GM19193 (cell line): Measurements from ENCODE around the gene NEK4.
A peak's percentile ranks its signal among the peaks of the same experiment; 100 is the strongest.

Source experiments
- POLR2A ChIP-seq: IDR thresholded peaks from 4 replicates; pipeline ENCODE4 v1.6.1; 2011; ENCODE audit not compliant: insufficient read depth, insufficient read length; ENCODE audit errors: extremely low read depth

NEK4 gene

GRCh38 chr3:52707585-52707984 lies 63.2 kb downstream of the NEK4 start:
- TF ChIP-seq POLR2A = no peak

- peak; percentile 85 for TF ChIP-seq POLR2A
Measured at GRCh38 chr3:52705688-52706686, 64.8 kb downstream of the NEK4 start, which contains the start of the genes GLT8D1 and SPCS1. Gene GLT8D1 (minus strand): TSS chr3:52705791. CDS start chr3:52700460, 5,331 bp downstream. Gene SPCS1 (plus strand): TSS chr3:52706106. CDS start chr3:52706247, 141 bp downstream.

DNA sequence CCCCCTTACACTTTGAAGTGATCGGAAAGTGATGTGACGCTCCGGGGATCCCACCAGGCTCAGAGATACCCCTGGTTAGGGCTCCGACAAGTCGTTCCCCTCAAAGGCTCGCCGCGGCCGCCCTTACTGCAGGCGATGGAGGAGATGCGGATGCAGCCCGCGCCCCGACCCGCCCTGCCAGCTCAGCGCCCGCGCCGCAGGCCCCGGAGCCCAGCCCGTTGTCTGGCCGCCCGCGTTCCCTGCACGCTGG lies 65.4 kb downstream of the NEK4 start:
- TF ChIP-seq POLR2A = no peak

DNA sequence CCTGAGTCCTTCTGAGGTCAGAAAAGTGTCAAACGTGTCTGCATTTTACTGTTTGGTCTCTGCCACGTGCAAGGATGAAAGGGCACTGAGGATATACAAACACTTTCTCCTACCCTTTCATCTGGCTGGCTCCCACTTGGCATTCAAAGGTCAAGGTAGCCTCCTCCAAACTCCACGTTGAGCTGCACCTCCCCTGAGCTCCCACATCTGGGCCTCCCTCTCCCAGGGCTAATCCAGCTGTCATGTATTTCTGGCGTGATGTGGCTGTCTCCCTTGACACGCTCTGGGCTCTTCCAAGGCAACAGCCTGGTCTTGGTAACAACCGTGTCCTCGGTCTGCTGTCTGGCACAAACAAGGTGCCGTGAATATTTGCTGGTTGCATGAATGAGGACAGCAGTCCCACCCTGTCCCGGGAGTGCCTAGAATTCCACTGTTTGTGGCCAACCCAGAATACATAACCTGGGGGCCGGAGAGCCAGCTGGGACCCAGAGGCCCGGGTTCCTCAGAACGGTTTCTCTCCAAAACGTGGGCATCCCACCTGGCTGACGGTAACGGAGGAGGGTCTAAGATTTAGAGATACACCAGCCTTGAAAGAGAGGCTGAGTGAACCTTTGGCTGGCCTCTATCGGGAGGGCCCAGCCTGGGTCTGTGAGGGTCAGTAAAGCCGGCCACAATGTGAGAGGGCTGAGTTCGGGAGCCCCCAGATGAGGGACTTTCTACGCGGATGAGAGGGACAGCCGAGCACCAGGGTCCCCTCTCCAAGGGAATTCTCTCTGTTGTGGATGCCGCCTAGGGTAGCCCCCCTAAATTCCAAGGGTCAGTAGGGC lies 65.9 kb downstream of the NEK4 start:
- no peak for TF ChIP-seq POLR2A

GRCh38 chr3:52703341-52703740 lies 67.4 kb downstream of the NEK4 start:
- no peak for TF ChIP-seq POLR2A

DNA sequence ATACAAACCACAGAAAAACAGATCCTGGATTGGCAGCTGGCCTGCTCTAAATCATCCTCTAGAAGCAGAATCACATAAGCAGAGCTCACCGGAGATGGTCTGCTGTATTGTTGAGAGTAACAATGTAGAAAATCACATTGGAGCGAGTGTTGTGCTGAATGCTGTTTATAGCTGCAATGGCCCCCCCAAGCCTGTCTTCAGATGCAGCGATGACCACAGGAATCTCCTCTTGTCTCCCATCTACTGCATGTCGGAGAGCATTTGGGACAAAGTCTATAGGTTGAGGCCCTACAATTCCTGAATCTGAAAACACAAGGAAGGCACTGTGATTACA lies 73.1 kb downstream of the NEK4 start:
- no peak for TF ChIP-seq POLR2A

DNA sequence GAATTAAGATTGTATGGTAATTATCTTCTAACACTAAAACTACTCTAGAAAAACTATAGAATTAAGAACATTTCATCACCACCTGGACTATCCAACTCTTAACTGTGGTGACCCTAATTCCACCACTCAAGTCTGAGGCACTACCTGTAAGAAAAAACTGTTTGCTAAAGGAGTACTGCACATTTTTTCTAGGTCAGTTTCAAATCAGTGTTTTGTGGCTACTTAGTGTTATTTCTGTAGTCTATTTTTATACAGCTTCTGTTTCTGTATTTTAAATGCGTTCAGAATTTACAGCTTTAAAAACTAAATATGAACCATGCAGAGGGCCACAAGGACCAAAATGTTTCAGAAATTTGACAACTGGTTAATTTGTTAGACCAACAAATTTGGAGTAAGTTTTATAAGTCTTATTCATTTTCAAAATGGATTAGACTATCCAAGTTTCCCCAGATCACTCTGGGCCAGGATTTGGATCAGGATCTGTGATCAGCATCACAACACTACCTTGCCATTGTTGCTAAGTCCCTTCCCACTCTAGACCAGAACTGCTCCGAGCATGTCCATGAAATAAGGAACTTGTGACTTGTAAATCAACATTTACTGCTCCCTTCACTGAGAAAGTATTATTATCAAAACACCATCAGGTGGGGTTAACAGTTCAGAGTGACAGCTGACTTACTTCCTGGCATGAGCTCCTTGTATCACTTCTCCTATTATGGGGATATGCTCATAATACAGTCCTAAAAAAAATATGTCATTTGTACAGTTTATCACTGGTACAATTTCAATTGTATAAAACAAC lies 73.7 kb downstream of the NEK4 start:
- TF ChIP-seq POLR2A = no peak

GRCh38 chr3:52695798-52696671 lies 74.7 kb downstream of the NEK4 start:
- TF ChIP-seq POLR2A = no peak

DNA sequence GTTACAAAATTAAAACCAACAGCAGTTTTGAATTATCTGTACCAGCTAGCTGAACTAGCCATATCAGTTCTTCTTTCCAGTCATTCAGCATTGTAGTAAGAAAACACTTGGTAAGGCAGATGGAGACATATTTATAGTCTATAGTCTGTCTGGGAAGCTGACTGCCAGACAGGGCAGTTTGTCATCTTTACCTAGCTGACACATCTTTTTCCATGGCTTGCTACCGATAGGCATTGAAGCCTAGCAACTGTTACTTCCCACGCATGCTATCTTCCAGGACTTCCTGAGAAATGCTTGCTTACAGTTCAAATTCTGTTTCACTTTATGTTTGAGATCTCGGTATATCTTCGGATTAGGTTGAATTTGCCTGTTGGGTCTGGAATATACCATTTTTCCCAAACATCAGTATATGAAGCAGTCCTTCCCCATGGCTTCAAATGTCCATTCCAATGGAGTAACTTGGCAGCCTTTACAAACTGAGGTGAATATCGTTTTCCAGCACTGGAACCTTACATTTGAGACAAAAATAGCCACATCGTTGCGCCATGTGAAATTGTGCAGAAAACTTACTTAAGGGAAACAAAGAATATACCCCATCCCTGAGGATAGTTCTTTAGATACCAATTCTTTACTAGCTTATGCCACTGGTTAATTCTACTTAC lies 76.1 kb downstream of the NEK4 start:
- no peak for TF ChIP-seq POLR2A

DNA sequence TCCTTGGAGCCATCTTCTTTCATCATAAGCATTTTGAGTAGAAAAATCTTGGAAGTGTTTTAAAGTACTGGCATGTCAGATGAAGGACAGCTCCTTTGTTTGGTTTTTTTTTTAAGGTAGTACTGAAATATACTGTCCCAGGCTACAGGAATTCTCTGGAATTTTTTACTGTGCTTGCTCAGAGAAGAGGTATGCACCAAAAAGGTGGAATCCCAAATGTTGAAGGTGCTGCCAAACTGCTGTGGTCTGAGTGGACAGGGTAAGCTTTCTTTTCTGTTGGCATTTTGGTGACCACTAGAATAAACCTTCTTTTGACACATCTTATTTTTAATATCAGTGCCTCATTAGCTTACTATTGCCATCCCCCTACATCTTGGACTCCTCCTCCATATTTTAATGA lies 77.7 kb downstream of the NEK4 start:
- no peak for TF ChIP-seq POLR2A

DNA sequence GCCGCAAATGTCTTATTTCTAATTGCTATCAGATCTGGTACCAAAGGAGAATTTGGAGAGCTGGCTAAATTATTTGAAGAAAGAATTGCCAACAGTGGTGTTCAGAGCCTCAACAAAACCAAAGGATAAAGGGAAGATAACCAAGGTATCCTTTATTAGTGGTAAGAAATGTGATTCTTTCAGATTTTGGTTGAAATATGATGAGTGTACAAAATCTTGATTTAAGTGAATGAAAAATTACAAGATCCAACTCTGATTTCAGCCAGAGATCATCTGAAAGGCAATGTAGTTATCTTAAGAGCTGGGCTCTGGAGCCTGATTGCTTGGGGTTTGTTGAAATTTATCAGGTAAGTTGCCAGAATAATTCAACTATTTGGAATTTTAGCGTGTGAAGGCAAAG lies 80.2 kb downstream of the NEK4 start:
- no peak for TF ChIP-seq POLR2A

GRCh38 chr3:52689151-52689550 lies 81.6 kb downstream of the NEK4 start:
- TF ChIP-seq POLR2A = no peak

- TF ChIP-seq POLR2A = no peak
Measured at GRCh38 chr3:52688266-52688665, 82.5 kb downstream of the NEK4 start.
